Cardiac muscle cell (in vitro differentiated cells and primary cell): ENCODE results near the gene ZBTB32. TPM values are rescaled to one million over a fixed set of nuclear protein-coding genes. Genes with fewer than 3 reads are reported as not detected.

Source experiments
- DNase-seq, 2 donors: peaks; one replicate each; pipeline versions ENCODE4 v3.0.0 to v3.0.0-alpha.2; 2010 to 2017; ENCODE audit warnings: low read depth in 1 of 2, low spot score in 1 of 2
- H3K27ac ChIP-seq: fragments of 200-600 bp; sonication (generic); 2 replicates; pipeline ENCODE4 v1.5.1; 2016
- H3K27me3 ChIP-seq: fragments of 200-600 bp; sonication (generic); 2 replicates; pipeline ENCODE4 v1.6.0; 2016; ENCODE audit warnings: control low read depth
- H3K36me3 ChIP-seq: fragments of 200-600 bp; sonication (generic); 2 replicates; pipeline ENCODE4 v1.5.1; 2016; ENCODE audit warnings: control low read depth
- H3K4me1 ChIP-seq: fragments of 200-600 bp; sonication (generic); 2 replicates; pipeline ENCODE4 v1.8.1; 2017; ENCODE audit warnings: low read depth, mild to moderate bottlenecking, mixed run types
- H3K4me3 ChIP-seq: fragments of 200-600 bp; sonication (generic); 2 replicates; pipeline ENCODE4 v1.5.1; 2016; ENCODE audit warnings: mild to moderate bottlenecking
- H3K9me3 ChIP-seq: fragments of 200-600 bp; sonication (generic); 2 replicates; pipeline ENCODE4 v1.5.1; 2017; ENCODE audit warnings: low read depth, mild to moderate bottlenecking, control low read depth
- polyA plus RNA-seq: library from polyadenylated mRNA; unstranded; fragments of >200 nt; fragmentation: Nextera tagmentation; extraction: Ambion mirVana; gene quantifications from 2 replicates; pipeline ENCODE4 v1.2.1, GENCODE V29; 2016
- total RNA-seq: library from RNA; depleted of rRNA; stranded (reverse); fragments of >200 nt; gene quantifications from 2 replicates; pipeline ENCODE4 v1.2.3, GENCODE V29; 2016
- TF ChIP-seq, protein P1 (sequence below): IDR thresholded peaks from 2 replicates; pipeline ENCODE4 v1.5.1; 2012; ENCODE audit warnings: low read depth, mild to moderate bottlenecking, low read length

The ZBTB32 gene
- total and polyA plus RNA-seq, 2 experiments from 2014 or later, result 0.53 TPM; not detected in 1

DNA sequence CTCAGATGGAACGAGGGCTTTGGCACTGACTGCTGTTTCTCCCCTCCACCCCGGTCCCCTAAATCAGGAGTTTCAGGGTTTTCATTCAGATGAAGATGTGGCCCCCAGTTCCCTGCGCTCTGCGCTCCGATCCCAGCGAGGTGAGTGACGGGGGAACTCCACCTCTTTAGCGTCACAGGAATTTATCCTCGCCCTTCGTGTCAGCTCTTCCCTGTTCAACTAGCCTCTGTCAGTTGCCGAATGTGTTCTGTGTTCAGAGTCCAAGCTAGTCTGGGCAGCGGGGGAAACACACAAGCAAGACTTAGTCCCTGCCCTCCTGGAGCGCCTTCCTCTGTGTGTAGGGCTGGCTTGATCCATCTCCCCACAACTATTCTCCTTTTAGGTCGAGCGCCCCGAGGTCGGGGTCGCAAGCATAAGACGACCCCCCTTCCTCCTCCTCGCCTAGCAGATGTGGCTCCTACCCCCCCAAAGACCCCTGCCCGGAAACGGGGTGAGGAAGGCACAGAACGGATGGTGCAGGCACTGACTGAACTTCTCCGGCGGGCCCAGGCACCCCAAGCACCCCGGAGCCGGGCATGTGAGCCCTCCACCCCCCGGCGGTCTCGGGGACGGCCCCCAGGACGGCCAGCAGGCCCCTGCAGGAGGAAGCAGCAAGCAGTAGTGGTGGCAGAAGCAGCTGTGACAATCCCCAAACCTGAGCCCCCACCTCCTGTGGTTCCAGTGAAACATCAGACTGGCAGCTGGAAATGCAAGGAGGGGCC, 15.2 kb downstream of the ZBTB32 start:
- Histone ChIP-seq H3K27me3 (no peaks in the 10 kb centered on the region), H3K36me3 (peaks cover 29% of the 10 kb centered on the region), H3K9me3 (no peaks in the 10 kb centered on the region), H3K27ac (peak overlapping the region; percentile 96), H3K4me1 (peaks cover 6% of the 10 kb centered on the region), H3K4me3 (peak overlapping the region; percentile 87)
- no peak for DNase-seq
- TF ChIP-seq, protein P1, sequence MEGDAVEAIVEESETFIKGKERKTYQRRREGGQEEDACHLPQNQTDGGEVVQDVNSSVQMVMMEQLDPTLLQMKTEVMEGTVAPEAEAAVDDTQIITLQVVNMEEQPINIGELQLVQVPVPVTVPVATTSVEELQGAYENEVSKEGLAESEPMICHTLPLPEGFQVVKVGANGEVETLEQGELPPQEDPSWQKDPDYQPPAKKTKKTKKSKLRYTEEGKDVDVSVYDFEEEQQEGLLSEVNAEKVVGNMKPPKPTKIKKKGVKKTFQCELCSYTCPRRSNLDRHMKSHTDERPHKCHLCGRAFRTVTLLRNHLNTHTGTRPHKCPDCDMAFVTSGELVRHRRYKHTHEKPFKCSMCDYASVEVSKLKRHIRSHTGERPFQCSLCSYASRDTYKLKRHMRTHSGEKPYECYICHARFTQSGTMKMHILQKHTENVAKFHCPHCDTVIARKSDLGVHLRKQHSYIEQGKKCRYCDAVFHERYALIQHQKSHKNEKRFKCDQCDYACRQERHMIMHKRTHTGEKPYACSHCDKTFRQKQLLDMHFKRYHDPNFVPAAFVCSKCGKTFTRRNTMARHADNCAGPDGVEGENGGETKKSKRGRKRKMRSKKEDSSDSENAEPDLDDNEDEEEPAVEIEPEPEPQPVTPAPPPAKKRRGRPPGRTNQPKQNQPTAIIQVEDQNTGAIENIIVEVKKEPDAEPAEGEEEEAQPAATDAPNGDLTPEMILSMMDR, result no peak

DNA sequence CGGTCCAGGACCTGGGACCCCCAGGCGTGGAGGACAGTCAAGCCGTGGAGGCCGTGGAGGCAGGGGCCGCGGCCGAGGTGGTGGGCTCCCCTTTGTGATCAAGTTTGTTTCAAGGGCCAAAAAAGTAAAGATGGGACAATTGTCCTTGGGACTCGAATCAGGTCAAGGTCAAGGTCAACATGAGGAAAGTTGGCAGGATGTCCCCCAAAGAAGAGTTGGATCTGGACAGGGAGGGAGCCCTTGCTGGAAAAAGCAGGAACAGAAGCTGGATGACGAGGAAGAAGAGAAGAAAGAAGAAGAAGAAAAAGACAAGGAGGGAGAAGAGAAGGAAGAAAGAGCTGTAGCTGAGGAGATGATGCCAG, 15.8 kb downstream of the ZBTB32 start:
- H3K27me3 ChIP-seq, result no peaks in the 10 kb centered on the region
- no peak overlapping the region for H3K4me3 ChIP-seq
- TF ChIP-seq, protein P1, result no peak
- H3K36me3 ChIP-seq, result peaks cover 34% of the 10 kb centered on the region
- H3K27ac ChIP-seq, result no peak overlapping the region
- DNase-seq, result no peak
- peaks cover 6% of the 10 kb centered on the region for H3K4me1 ChIP-seq
- no peaks in the 10 kb centered on the region for H3K9me3 ChIP-seq

GRCh38 chr19:35720648-35721047, 16.3 kb downstream of the ZBTB32 start:
- H3K4me3 ChIP-seq, result no peak overlapping the region
- no peaks in the 10 kb centered on the region for H3K27me3 ChIP-seq
- no peaks in the 10 kb centered on the region for H3K9me3 ChIP-seq
- no peak overlapping the region for H3K27ac ChIP-seq
- no peak for DNase-seq
- H3K4me1 ChIP-seq, result peaks cover 5% of the 10 kb centered on the region
- peaks cover 39% of the 10 kb centered on the region for H3K36me3 ChIP-seq
- TF ChIP-seq, protein P1, result no peak

DNA sequence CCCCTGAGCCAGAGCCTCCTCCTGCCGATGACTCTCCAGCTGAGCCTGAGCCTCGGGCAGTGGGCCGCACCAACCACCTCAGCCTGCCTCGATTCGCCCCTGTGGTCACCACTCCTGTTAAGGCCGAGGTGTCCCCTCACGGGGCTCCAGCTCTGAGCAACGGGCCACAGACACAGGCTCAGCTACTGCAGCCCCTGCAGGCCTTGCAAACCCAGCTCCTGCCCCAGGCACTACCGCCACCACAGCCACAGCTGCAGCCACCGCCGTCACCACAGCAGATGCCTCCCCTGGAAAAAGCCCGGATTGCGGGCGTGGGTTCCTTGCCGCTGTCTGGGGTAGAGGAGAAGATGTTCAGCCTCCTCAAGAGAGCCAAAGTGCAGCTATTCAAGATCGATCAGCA, 17.0 kb downstream of the ZBTB32 start:
- Histone ChIP-seq H3K27ac (no peak overlapping the region), H3K9me3 (no peaks in the 10 kb centered on the region), H3K4me1 (no peaks in the 10 kb centered on the region), H3K36me3 (peaks cover 43% of the 10 kb centered on the region), H3K4me3 (no peak overlapping the region), H3K27me3 (no peaks in the 10 kb centered on the region)
- TF ChIP-seq, protein P1, result no peak
- no peak for DNase-seq

GRCh38 chr19:35722461-35722860, 18.1 kb downstream of the ZBTB32 start:
- no peaks in the 10 kb centered on the region for H3K4me1 ChIP-seq
- H3K27me3 ChIP-seq, result no peaks in the 10 kb centered on the region
- H3K27ac ChIP-seq, result no peak overlapping the region
- peaks cover 48% of the 10 kb centered on the region for H3K36me3 ChIP-seq
- TF ChIP-seq, protein P1, result no peak
- H3K4me3 ChIP-seq, result no peak overlapping the region
- H3K9me3 ChIP-seq, result no peaks in the 10 kb centered on the region
- no peak for DNase-seq
